Limb (tissue), 2 donors: ENCODE data around the gene LECT2.
A peak's percentile ranks its signal among the peaks of the same experiment; 100 is the strongest.

Experiments used
- DNase-seq, 2 donors: peaks; one replicate each; pipeline ENCODE4 v3.0.0-alpha.2; 2016; ENCODE audit errors: extremely low spot score in 2 of 2

LECT2 gene

DNA sequence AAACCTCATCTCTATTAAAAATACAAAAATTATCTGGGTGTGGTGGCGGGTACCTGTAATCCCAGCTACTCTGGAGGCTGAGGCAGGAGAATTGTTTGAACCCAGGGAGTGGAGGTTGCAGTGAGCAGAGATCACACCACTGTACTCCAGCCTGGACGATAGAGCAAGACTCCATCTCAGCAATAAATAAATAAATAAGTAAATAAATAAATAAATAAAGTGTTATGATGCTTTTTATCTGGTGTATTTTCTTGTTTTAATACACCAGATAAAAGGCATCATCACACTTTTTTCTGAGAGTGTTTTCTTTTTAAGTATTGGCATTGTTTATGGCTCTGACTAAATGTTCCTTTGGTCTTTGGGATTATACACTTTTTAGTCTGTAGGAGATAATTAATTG is 24.2 kb upstream of the LECT2 start:
- no peak for DNase-seq

DNA sequence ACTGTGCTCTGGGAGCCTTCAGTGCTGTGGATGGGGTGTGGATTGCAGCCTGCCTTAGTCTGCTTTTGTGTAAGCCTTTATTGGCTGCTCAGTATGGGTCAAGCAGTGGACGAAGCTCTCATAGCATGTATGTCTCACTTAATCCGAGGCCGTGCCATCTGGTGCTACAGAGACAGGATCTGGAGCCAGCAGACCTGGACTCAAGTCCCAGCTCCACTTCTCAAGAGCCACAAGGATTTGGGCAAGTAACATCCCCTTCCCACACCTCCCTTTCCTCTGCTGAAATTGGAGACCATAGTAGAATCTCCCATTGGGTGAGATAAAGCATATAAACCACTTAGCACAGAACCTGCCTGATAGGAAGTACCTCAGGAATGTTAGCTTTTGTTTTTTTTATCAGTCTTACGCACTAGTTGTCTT is 23.4 kb upstream of the LECT2 start:
- no peak for DNase-seq

DNA sequence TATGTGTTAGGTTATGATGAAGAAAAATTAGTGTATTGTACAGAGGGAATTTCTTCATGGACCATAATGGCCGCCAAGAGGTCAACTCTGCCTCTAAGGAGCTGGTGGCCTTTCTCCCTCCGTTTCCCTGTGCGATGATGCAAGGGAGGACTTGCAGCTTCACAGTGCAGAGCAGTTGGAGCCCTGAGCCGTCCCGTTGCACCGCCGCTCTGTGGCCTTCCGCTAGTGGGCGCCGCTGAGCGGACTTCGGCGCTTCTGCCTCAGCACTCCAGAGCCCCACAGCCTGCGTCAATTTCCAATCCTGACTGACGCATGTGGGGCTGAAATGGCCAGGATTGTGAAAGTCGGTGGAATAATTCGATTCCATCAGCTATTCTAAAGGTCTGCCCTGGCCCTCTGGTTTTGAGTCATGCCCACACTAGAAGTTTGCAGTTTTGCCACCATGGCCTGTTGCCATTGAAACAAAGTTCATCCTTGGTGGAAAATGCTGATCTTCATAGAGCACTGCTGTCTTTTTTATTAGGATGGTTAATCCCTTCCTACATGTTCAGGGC is 22.7 kb upstream of the LECT2 start:
- peak in 1 of 2 donors; percentile 67 for DNase-seq

DNA sequence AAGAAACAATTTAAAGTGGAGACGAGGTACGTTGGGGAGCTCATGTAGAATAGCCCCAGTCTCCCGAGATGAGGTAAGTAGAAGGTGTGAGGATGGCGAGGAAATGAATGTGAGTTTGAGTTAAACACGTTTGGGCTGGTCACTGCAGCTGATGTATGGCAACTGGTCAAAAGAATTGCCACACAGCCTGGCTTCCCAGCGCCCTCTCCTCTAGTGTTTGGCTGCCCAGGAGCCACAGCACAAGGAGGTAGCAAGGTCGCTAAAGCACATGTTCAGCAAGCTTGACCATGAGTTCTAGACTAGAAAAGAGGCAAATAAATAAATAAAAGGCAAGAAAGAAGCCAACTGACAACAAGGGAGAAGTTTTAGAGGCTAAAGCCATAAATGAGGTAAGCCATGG is 21.4 kb upstream of the LECT2 start:
- DNase-seq, result no peak

DNA sequence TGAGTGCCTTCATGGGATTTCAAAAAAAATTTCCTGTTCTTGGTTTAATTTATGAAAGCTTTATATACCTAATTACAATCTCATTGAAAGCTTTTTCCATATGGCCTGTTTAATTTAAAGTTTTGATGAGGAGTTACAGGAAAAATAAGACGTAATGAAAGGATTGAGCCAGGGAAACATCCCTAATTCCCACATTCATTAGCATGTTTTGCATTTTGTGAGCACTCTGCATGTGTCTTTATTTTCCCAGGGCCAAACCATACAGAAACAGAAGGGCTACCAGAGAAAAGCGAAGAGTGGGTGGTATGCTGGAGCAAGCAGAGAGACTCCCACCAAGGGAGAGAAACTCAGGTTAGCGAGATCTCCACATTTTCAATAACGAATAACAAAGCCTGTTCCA is 20.3 kb upstream of the LECT2 start:
- DNase-seq, result no peak

DNA sequence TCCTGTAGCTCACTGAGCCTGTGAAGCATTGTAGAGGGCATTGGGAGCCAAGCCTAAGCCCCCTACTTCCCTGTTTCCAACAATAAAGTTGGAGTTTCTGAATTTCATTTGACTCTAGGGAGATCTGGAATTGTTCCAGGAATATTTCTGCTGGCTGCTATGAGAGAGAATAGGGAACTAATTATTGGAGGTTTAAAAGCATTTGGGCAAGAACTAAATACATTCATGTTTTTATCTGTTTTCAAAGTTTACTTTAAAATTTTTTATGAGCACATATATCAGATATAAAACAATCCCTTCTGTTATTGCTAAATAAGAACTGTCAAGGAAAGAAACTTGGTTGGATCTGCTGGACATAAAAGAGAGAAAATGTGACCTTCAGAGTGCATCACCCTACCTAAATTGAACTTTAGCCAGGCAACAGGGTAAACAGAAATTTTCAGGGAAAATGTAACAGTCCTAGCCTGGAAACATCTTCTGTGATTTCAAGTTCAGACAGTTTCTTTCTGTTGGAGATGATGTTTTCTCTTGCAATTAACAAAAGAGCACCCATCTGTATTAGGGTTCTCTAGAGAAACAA is 19.3 kb upstream of the LECT2 start:
- DNase-seq, result no peak

DNA sequence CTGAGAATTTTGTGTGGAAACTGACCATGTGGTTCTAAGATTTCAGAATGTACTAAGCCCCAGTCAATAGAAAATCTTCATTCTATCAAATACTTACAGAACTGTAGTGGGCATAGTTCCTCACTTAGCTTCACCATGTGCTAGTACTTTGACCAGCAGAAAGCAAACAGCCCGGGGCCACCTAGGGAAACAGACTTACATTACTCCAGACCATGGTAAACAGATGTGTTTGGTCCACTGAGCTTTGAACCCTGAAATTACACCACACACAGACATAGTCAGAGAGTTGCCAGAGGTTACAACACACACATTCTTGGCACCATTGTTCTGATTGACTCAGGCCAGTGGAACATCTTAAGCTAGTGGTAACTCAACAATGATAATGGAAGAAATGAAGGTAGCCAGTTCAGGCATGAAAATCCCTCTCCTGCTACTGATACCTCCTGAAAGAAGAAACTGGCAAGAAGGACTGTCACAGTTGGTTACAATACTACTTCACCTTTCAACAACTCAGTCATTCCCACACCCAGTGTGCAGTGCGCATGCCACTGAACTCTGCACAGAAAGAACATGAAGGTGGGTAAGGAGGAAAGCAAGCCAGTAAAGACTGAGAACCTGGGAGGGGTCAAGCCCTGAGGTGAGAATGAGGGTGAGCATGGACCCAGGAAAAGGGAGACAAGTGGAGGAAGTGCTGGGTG is 18.7 kb upstream of the LECT2 start:
- no peak for DNase-seq

DNA sequence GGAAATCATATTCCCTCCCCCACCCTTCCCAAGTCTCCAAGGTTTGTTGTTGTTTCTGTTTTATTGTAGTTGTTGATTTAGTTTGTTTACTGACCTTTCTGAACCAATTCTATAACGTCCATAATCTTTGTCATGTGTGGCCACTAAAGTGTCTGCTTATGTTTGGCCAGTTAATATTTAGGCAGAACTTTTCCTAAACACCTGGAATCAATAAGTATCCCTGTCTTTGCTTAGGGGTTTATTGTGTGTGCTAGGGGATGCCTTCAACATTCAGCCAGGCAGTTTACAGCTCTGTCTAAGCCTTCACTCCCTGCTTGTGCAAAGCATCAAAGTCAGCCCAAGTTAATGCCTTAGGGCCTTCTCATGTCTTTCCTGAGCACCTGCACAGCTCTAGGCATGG is 16.9 kb upstream of the LECT2 start:
- DNase-seq, result no peak

DNA sequence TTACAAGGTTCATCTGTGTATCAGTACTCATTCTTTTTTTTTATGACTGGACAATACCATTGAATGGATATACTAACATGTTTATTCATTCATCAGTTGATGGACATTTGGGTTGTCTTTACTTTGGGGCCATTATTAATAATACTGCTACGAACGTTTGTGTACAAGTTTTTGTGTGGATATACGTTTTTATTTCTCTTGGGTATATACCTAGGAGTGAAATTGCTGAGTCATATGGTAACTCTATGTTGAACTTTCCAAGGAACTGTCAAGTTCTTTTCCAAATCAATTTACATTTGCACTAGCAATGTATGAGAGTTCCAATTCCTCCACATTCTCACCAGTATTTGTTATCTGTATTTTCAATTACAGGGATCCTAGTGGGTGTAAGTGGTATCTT is 12.0 kb upstream of the LECT2 start:
- DNase-seq, result no peak

DNA sequence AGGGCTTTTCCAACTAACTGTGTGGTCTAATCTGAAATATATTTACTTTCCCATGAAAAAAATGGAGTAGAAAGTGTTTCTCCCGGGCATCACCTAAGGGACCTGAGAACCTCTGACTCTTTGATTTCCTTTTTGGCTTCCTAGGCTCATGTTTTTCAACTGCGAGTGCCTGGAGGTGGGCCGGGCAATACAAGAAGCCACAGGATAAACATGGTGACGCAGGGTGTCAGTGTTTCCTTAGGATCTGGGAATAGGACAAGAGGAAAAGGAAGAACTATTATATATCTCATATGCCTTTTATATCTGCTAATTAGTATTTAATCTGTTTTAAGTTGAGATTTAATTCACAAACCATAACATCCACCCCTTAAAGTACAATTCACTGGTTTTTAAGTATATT is 11.4 kb upstream of the LECT2 start:
- no peak for DNase-seq

DNA sequence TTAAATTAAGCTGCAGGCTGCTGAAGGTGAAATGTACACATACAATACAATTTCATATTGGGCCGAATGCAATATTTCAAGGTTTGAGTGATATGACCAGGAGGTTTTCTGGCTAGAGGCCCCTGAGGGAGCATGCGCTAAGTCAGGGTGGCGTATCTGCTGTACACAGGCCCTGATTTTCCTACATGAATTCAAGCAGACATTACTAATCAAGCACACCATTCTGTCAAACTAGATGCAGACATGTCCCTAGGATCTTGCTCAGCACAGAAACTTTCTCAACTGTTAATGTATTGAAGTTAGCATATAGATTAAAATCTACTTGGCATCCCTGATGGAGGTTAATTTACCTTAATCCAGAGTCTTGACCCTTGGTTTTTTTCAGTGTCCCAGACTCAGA is 10.7 kb upstream of the LECT2 start:
- DNase-seq, result no peak

DNA sequence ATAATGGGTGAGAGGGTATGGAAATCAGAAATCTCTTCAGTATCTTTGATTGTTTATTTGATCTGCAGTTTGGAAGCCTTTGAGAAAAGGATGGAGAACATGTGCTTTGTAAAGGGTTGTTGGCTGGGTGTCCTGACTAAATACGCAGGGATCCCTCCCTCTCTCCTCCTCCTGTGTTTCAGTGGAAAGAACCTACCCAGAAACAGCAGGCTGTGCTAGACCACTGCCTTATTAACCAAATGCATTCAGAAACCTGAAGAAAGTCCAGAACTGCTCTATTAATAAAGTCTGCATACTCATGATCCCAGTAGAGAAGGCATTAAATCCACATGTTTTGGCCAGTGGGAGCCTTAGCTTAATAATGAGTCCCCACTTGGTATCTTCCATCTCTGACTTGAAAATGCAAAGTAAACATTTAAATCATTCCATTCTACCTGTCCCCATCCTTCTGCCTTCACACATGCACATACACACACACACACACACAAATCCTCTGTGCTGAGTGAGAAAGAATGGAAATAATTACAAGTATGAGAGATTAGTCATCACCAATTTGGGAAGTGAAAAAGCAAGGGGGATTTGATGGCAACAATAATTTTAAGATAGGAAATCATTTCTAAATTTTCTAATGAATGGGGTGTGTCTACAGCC is 10.0 kb upstream of the LECT2 start:
- no peak for DNase-seq

DNA sequence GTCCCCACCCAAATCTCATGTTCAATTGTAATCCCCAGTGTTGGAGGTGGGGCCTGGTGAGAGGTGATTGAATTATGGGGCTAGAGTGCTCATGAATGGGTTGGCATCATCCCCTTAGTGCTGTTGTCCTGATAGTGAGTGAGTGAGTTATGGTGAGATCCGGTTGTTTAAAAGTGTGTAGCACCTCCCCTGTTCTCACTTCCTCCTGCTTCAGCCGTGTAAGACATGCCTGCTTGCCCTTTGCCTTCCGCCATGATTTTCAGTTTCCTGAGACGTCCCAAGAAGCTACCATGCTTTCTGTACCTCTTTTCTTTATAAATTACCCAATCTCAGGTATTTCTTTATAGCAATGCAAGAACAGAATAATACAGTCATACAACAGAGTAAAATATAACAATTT is 742 bp upstream of the LECT2 start:
- DNase-seq, result no peak

DNA sequence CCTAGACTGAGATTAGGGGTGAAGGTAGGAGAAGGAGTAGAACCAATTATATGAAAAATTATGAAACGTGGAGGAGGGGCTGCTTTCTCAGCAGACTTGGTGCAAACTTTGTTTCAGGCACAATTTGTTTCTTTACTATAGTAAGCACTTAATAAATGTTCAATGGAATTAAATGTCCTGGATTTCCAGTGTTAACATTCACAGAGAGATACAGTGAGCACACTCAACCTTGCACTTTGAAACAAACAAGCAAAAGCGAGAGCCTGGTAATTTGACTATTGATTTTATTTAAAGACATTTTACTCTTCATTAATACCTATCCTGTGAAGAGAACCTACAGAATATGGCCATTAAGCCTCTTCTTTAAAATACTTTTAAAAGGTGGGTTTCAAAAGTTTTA is 933 bp downstream of the LECT2 start:
- no peak for DNase-seq

DNA sequence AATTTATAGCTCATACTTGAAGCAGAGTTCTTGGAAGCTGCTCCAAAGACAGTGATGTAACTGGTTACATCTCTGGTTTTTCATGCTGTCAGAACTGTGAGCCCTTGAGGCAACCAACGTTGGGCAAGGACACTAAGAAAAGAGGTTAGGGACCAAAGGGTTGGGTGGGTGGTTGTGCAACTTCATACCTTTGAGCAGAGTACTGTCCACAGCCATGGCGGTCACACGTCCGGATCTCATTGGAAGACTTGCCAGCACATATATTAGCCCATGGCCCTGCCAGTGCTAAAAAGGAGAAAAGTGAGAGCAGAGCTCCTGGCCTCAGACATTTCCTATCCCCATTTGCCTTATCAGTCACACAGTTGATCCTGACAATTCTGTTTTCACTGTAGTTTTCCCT is 2.1 kb downstream of the LECT2 start:
- DNase-seq, result no peak

DNA sequence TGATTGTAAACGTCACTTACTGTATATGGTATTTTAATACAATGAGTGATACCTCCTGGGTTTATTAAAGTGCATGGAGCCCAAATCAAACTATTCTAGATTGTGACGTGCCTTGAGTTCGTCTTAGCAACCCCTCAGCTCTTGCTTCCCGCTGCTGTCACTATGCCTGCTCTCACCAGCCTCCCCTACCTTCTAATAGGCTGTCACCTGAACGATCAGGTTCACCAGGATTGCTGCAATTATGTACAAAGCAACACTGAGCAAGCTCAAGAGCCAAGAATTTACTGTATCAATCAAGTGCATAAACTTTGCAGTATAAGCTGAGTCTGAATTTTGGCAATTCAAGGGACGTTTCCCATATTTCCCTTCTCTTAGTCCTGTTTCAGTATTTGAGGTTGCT is 3.0 kb downstream of the LECT2 start:
- DNase-seq, result no peak

DNA sequence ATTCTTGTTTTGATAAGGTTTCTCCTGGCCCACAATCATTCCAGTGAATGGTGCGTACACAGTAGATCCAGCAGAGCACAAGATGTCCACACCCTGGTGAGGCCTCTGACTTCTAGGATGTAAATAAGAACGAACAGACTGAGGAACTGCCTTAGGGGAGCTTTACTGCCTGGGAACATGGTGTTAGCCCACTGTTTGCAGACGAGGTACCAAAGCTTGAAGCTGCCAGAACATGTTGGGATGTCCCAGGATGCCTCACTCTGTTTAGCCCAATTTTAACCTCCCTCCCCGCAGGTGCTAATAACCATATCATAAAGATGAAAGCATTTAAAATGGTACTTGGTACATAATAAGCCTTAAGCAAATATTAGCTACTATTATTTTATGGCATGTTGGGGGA is 3.5 kb downstream of the LECT2 start:
- no peak for DNase-seq

DNA sequence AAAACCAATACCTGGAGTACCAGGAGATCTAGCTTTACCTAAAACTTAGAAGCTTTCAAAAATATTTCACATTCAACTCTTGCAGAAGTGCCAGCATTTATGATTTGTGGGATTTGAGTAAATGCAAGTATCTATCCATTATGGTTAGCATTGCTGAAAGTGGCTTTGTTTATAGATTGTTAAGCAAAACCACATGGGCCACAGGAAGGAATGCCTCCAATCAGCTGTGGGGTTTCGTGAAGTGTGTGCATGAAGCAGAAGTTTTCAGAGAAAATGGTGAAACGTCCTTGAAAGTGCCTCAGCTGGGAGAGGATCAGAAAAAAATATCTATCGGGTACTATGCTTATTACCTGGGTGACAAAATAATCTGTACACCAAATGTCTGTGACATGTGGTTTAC is 4.2 kb downstream of the LECT2 start:
- DNase-seq, result no peak

DNA sequence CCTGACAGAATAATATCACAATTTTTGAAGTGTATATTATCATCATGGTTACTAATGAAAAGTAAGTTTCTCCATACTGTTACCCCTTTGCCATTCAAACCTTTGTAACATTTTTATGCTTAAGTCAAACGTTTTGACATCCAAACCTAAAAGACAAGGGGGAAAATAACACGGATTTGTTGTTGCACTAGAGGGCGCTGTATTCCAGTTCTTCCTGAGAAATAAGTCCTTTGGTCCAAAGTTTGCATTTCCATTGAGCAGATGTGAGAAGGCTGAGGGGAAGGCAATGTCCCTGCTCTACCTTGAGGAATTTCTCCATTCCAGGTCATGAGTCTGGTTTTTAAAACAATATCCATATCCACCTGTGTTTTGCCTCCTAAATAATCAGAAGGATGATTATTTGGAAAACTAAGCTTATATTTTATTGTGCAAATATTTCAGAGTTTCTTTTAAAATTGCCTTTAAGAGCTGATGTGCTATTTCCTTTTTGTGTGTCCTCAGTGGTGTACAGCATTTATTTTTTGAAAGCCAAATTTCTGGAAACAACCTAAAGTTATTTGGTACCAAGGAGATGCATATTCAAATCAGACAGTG is 9.7 kb downstream of the LECT2 start:
- DNase-seq, result peak; percentile 47 to 79

DNA sequence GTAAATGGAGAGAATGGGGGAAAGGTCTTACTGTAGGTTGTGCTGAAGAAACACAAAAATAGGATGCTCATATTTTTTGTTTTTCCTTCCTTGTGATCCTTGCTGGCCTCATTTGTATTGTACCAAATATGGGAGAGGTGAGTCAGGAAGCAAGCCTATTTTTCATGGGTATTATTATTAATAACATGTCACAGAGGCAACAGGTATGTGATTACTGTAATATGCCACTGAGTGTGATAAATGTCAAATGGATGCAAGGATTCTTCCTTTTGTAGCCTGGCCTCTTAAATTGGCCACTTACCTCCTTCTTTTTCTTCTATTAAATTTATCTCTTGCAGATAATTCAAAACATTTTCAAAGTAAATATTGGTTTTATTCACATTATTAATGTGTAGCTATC is 10.2 kb downstream of the LECT2 start:
- no peak for DNase-seq

DNA sequence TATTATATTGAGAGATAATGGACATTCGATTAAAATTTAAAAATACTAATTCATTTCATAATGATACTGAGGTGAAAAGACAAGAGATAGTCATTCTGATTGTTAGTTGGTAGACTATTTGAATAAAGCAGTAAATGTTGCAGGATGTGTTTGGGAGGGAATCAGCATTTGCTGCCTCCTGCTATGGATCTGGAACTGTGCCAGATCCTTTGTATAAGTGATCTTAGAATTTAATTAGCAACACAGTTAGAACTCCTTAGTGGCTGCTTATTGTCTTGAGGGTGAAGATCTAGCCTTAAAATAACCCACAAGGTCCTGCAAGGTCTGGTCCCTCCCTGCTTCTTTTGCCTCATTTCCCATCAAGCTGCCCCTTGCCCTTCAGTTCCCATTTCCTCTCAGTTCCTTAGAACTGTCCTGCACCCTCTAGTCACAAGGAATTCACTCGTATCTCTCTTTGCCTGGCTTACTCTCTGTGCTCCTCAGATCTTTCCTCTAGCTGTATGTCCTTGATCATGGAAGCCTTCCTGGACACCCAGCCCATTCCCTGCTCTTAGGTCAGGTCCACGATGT is 12.5 kb downstream of the LECT2 start:
- DNase-seq, result no peak

DNA sequence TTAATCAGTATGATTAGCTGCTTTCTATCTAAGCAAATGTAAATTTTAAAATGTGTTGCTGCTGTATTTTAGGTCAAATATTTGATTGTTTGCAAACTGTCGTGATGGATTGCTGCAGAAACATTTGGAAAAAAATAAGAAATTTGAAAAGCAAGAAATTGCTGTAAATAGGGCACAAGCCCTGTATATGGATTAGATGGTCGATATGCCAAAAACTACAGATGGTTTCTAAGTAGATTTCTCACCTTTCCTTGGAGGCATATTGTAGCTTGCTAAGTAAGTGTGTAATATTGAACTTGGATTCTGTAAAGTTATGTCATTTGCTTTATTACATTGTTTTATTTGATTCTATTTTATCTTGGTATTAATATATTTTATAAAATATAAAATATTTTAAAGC is 13.1 kb downstream of the LECT2 start:
- no peak for DNase-seq
